Stimulated activated CD8-positive, alpha-beta memory T cell treated with anti-CD3 and anti-CD28 coated beads, Interleukin-12 subunit alpha, Interleukin-12 subunit beta, amount 100 ng/mL, for 4 hours (primary cell): ENCODE results near the gene CNTN2.

Source experiments
- DNase-seq: peaks from one replicate; pipeline ENCODE4 v3.0.0-alpha.2; 2020; ENCODE audit warnings: low read depth

CNTN2 gene

DNA sequence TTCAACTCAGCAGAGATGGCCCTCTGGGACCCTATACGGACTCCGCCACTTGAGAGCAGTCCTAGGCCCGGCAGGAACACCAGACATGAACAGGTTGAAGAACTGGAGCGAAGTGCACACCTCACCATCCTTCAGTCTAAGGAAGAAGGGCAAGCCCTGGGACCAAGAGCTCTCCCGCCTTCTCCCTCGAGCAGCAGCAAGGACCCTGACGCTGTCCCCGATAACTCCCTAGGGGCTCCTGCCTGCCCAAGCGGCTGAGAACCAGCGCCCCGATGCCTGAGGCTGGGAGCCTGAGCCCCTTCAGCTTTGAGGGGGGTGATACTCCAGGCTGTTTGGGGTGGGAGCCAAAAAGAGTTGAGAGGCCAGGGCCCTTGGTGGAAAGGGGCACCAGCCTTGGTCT is 31.1 kb downstream of the CNTN2 start:
- DNase-seq: no peak

GRCh38 chr1:205074513-205074912 is 31.5 kb downstream of the CNTN2 start:
- no peak for DNase-seq

- no peak for DNase-seq
These were observed 32.7 kb downstream of the CNTN2 start for GRCh38 chr1:205075642-205076155.

DNA sequence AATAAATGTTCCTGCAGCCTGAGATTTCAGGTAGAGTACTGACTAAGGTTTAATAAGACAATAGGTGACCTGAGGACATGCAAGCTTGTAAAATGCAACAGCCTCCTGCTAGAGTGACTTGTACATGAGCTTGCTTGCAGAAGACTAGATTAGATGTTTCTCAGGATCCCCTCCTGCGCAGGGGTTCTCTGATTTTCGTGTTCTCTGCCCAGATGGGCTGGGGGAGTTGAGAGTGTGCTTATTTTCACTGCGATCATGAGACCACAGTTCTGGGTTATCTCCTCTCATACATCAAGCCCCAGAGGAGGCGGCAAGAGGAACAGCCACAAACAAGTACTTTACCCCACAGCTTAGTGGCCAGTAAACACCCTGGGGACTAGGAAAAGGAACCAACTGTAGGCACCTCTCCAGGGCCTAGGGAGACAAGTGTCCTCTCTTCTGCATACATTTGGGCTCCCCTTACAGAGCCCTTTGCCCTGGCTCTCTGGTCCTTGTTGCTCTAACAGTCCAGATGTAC is 33.3 kb downstream of the CNTN2 start:
- DNase-seq: no peak

DNA sequence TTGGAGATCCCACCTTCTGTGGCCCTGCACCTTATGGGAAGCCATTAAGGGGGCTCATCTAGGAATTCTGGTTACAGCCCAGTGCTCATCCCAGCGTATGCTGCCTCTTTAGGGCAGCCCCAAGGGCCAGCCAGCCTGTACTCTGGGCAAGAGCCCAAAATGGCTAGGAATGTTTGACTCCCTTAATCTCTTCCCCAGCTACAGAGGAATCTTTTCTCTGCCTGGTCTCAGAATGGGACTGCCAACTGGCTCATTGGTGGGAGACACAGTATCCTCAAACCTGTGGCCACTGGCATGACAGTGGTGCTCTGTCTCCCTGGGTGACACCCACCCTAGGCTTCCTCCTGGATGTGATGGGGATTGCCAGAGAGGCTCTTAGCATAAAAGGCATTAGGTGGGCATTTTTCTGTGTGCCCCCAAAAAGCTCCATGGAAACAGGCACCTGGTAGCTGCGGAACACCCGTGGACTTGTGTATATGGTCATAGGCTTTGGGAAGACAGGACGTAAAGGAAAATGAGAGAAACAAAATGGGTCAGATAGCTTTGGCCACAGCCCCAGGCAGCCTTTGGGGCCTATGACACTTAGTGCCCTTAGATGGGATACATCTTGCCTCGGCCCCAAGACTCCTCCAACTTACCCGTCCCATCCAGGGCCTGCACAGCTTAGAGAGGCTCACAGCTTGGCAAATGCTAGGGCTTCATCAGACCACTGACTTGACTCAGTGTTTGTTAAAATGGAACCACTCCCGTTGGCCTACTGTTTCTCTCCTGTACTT is 34.3 kb downstream of the CNTN2 start:
- no peak for DNase-seq

GRCh38 chr1:205077934-205078311 is 34.9 kb downstream of the CNTN2 start:
- DNase-seq: no peak

DNA sequence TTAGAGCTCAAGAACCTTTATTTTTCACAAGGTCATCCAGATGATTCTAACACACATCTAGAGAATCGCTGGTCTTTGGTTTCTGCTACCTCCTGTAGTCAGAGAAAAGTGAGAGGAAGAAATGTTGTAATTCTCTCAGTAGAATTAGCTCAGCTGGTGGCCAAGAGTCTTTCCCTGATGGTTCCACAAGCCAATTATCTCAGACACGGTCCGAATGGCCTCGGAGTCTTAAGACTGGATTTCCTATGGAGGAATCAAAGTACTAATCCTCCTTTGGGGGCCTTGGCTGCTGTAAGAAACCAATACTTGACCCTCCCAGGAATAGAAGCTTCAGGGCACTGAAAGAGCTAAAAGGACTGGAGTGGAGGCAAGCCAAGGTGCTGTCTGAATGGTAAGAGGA is 39.4 kb downstream of the CNTN2 start:
- no peak for DNase-seq

DNA sequence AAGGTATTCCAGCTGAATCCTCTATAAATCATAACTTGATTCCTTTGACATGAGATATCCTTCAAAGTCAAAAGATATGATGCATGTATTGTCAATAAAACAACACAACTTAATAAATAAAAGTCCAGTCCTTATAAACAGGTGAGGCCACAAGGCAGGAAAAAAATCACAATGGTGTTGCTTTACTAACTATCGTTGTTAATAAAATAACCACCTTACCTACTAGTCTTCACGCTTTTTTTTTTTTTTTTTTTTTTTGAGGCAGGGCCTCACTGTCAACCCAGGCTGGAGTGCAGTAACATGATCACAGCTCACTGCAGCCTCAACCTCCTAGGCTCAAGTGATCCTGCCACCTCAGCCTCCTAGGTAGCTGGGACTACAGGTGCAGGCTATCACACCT is 41.3 kb downstream of the CNTN2 start, which contains the start of gene TMEM81:
Gene TMEM81, minus strand, starts transcription at position 101 of the 400 bp plus-strand sequence. CDS start 140 bp downstream, outside the sequence.
- no peak for DNase-seq

GRCh38 chr1:205088341-205088740 is 45.3 kb downstream of the CNTN2 start:
- DNase-seq: no peak

DNA sequence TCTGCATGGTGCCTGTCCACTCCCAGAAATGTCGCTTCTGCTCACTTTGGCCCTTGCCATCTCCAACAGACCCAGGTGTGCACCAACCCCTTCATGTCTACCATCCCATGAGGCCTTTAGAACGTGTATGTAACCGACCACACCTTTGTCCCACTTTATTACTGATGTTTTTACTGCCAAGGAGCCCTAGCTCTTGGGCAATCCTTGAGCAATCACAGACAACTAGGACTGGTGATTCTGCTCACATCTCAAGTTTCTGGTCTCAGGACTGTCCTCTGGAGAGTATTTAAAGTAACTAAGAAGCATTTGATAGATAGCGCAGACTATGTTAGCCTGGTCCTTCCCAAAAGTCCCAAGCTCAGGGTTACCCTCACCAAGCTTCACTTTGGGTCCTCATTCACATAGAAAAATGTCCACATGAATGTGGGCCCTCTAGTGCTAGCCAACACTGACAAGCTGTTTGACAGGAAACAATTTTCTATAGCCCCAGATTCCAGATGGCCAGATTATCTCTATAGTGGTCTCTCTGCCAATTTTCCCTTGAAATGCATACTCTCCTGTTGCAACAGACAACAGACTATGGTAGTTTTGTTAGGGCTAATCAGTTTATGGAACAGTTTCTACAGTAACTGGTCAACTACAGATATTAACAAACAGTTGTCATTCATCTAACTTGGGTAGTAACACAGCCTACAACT is 48.2 kb downstream of the CNTN2 start:
- no peak for DNase-seq

- no peak for DNase-seq
These were observed 52.4 kb downstream of the CNTN2 start for GRCh38 chr1:205095422-205095821.

DNA sequence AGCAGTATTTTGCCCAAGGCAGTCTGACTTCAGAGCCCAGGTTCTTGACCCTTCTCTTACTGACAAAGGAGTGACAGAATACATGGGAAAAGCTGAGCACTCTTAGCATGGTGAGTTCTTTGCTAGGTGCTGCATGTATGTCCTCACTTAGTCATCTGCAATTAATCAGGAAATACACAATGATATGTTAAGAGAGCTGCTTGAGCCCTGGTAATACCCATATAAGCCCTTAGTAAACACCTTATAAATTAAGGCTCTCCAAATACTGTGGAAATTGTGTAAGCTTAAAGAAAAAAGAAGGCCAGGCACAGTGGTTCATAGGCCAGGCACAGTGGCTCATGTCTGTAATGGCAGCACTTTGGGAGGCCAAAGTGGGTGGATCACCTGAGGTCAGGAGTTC is 55.2 kb downstream of the CNTN2 start:
- no peak for DNase-seq

- no peak for DNase-seq
These were observed 59.4 kb downstream of the CNTN2 start for GRCh38 chr1:205102404-205102803.

GRCh38 chr1:205107327-205107726 is 64.3 kb downstream of the CNTN2 start:
- no peak for DNase-seq

- no peak for DNase-seq
These were observed 65.5 kb downstream of the CNTN2 start for GRCh38 chr1:205108464-205108863.

DNA sequence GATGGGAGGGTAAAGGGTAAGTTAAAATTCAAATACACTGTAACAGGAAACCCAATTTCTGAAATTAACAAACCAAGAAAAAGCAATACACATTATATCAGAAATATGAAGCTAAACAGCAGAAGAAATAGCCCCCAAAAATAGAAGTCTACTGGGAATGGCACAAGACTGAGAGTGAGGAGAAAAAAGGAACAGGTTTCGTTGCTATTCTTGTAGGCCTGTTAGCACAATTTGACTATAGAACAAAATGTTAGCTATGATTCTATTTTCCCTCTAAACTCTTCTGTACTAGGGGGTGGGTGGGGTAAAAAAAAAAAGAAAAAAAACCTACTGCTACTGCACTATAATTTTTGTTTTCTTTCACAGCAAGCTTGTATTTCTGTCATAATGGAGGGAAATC is 66.3 kb downstream of the CNTN2 start:
- DNase-seq: no peak

DNA sequence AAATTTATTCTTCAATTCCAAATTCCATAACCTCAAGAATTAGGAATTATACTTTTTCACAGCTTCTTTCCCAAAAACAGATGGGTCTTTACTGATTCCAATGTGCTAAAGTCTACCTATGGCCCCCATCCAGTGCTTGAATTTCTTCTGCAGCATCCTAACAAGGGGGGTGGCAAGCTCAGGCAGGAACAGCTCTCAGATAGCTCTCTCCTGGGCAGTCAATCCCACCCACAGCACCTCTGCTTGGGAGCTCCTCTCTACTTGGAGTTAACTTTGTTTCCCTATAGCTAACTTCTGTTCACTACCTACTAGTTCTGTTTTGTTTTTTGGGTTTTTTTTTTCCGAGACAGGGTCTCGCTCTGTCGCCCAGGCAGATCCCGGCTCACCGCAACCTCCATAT is 66.7 kb downstream of the CNTN2 start:
- no peak for DNase-seq

DNA sequence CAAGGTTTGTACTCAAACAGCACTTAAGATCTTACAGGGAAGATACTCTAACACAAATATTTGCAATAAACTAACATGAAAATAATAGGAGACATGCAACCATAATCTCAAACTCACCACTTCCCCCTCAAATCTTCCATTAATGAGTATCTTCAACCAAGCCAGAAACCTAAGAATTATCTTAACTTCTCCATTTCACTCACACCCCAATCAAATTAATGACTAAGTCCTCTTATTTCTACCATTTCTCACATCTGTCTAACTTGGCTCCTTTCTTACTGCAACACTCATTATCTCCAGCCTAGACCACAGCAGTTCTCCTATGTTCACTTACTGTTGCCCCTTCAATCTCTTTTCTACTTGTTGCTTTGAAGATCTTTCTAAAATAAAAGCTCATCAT is 68.3 kb downstream of the CNTN2 start:
- DNase-seq: no peak

DNA sequence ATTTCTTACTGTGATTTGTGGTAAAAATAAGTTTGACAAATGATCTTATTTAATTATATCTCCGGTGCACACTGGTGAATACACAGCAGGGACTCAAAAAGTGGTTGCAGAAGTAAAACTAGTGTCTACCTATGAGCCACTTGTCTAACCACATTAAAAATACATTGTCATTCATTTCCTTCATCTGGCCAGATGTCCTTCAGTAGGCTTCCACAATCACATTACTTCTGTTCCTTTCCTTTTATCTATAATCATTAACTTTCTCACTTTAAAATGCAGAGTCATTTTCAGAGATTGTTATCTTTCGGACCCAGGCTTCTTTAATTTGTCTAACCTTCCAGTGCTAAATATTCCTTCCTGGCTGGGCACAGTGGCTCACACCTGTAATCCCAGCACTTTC is 75.7 kb downstream of the CNTN2 start:
- no peak for DNase-seq

- DNase-seq: peak; percentile 91
These were observed 78.9 kb downstream of the CNTN2 start, which contains the start of gene RBBP5 for GRCh38 chr1:205121660-205122488. RBBP5 (minus strand) TSS chr1:205121978; CDS start chr1:205121873, 105 bp downstream.

DNA sequence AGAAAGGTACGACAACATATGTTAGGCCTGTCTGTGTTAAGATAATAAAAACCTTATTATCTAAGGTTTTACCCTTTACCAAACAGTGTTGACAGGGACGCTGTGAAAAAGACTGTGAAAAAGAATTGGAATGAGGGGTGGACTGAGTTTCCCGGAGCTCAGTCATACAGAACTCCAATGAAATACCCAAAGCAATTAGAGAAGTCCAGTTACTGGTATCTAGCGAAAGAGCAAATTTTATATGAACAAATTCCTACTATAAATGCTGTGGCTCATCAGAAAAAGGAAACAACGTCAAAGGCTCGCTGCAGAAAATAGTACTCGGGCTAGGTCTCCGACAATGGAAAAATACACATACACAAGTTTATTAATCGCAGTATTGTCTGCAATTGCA is 79.5 kb downstream of the CNTN2 start:
- no peak for DNase-seq

- no peak for DNase-seq
These were observed 81.7 kb downstream of the CNTN2 start for GRCh38 chr1:205124726-205125125.
